Stimulated activated CD8-positive, alpha-beta memory T cell treated with anti-CD3 and anti-CD28 coated beads, Interleukin-7, amount 100 ng/mL, for 1 hour (primary cell): ENCODE data around the gene SAPCD2.

Source experiments
- DNase-seq, 2 donors: peaks; one replicate each; pipeline ENCODE4 v3.0.0-alpha.2; 2020; ENCODE audit warnings: low read depth in 2 of 2

The SAPCD2 gene

GRCh38 chr9:137082222-137082924, 12.0 kb upstream of the SAPCD2 start:
- no peak for DNase-seq

- no peak for DNase-seq
Observed at GRCh38 chr9:137080260-137081122, 10.1 kb upstream of the SAPCD2 start.

GRCh38 chr9:137079401-137079787, 9.0 kb upstream of the SAPCD2 start:
- no peak for DNase-seq

- no peak for DNase-seq
Observed at GRCh38 chr9:137078701-137079400, 8.5 kb upstream of the SAPCD2 start.

- DNase-seq, result no peak
Observed at GRCh38 chr9:137077758-137078693, 7.7 kb upstream of the SAPCD2 start.

GRCh38 chr9:137077010-137077747, 6.8 kb upstream of the SAPCD2 start, which contains the start of gene UAP1L1:
UAP1L1 (plus strand) TSS chr9:137077517; CDS start chr9:137077533, 16 bp downstream.
- DNase-seq, result no peak

- no peak for DNase-seq
Observed at GRCh38 chr9:137076636-137077009, 6.3 kb upstream of the SAPCD2 start.

GRCh38 chr9:137075275-137075775, 5.0 kb upstream of the SAPCD2 start:
- DNase-seq, result no peak

- no peak for DNase-seq
Observed at GRCh38 chr9:137074657-137075274, 4.4 kb upstream of the SAPCD2 start.

GRCh38 chr9:137073992-137074399, 3.6 kb upstream of the SAPCD2 start:
- DNase-seq, result no peak

GRCh38 chr9:137071282-137071681, 925 bp upstream of the SAPCD2 start:
- no peak for DNase-seq

- DNase-seq, result no peak
Observed at GRCh38 chr9:137070906-137071275, 534 bp upstream of the SAPCD2 start.

GRCh38 chr9:137069508-137070091, 757 bp downstream of the SAPCD2 start:
- no peak for DNase-seq

- DNase-seq, result no peak
Observed at GRCh38 chr9:137068539-137069507, 1.5 kb downstream of the SAPCD2 start.

- DNase-seq, result peak; percentile 65 to 78
Observed at GRCh38 chr9:137067860-137068538, 2.4 kb downstream of the SAPCD2 start.

GRCh38 chr9:137066096-137066861, 4.1 kb downstream of the SAPCD2 start:
- no peak for DNase-seq

GRCh38 chr9:137065336-137065967, 4.9 kb downstream of the SAPCD2 start:
- DNase-seq, result no peak
